ENCODE results near the gene ZFP37.

- TF ChIP-seq CTCF (IDR thresholded peaks at IDR 0.05) (no peak), POLR2A (IDR thresholded peaks at IDR 0.05) (no peak)
Observed at GRCh38 chr9:113018247-113018646, 38.3 kb downstream of the ZFP37 start.

Data from gastroesophageal sphincter (tissue), 3 donors.